Glutamatergic neuron (in vitro differentiated cells): Measurements from ENCODE around the gene CARD8. TPM values are rescaled to one million over a fixed set of nuclear protein-coding genes. Genes with fewer than 3 reads are reported as not detected.

Experiments
- DNase-seq: peaks from one replicate; pipeline ENCODE4 v3.0.0; 2022
- H3K27ac Mint-ChIP-seq: one replicate; pipeline ENCODE4 v1.8.0; 2020; ENCODE audit warnings: mild to moderate bottlenecking, mixed read lengths, inconsistent platforms; ENCODE audit not compliant: unreplicated experiment
- H3K27me3 Mint-ChIP-seq: one replicate; pipeline ENCODE4 v1.8.0; 2020; ENCODE audit warnings: mild to moderate bottlenecking, moderate library complexity, mixed read lengths, inconsistent platforms; ENCODE audit not compliant: unreplicated experiment
- H3K36me3 Mint-ChIP-seq: one replicate; pipeline ENCODE4 v1.8.0; 2020; ENCODE audit warnings: mild to moderate bottlenecking, mixed read lengths, inconsistent platforms; ENCODE audit not compliant: unreplicated experiment
- H3K4me1 Mint-ChIP-seq: one replicate; pipeline ENCODE4 v1.8.0; 2020; ENCODE audit warnings: mild to moderate bottlenecking, low read depth, mixed read lengths, inconsistent platforms; ENCODE audit not compliant: unreplicated experiment
- H3K4me3 Mint-ChIP-seq: one replicate; pipeline ENCODE4 v1.8.0; 2020; ENCODE audit warnings: mild to moderate bottlenecking, mixed read lengths, inconsistent platforms; ENCODE audit not compliant: unreplicated experiment
- H3K9me3 Mint-ChIP-seq: one replicate; pipeline ENCODE4 v1.8.0; 2020; ENCODE audit warnings: mild to moderate bottlenecking, moderate library complexity, mixed read lengths, inconsistent platforms; ENCODE audit not compliant: unreplicated experiment
- total RNA-seq: library from RNA; stranded (reverse); fragmentation: NEBNext Ultra II Directional; extraction: Animal tissue kit (Norgen Biotek cat#: 25700); gene quantifications from one replicate; pipeline ENCODE4 v1.2.1, GENCODE V29; 2021; ENCODE audit not compliant: unreplicated experiment
- TF ChIP-seq, protein P1 (sequence below): fragments of 200-600 bp; sonication (generic); IDR thresholded peaks from one replicate; pipeline ENCODE4 v1.5.0; 2021; ENCODE audit not compliant: partially characterized antibody, unreplicated experiment

CARD8 gene
- total RNA-seq, 1 donor from 2014 or later: 41.9 TPM

DNA sequence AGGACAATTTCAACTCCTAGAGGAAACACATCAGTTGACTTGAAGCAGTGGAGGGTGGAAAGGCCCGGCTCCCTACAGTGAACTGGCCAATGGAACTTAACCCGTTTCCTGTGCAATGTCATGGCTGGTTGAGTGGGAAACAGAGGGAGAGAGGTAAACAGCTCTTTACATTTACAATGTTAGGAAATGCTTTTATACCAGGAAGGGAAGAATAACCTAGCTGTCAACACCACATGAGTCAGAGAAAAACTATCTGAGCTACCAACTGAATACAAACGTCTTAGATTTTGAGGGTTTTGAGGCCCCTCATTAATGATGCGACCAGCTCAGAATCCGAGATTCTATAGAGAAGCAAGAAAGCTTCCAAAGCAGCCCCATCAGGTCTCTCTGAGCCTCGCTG, 36.7 kb downstream of the CARD8 start:
- H3K27ac Mint-ChIP-seq: no peak overlapping the region
- no peaks in the 10 kb centered on the region for H3K27me3 Mint-ChIP-seq

DNA sequence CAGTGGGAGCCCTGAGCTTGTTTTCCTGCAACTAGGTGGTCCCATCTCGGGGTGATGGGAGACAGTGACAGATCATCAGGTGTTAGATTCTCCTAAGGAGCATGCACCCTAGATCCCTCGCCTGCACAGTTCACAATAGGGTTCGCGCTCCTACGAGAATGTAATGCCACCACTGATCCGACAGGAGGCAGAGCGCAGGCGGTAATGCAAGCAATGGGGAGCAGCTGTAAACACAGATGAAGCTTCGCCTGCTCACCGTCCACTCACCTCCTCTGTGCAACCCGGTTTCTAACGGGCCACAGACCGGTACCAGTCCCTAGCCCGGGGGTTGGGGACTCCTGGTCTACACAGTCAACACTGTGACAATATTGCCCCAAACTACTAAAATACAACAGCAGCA, 38.8 kb downstream of the CARD8 start:
- TF ChIP-seq, protein P1, sequence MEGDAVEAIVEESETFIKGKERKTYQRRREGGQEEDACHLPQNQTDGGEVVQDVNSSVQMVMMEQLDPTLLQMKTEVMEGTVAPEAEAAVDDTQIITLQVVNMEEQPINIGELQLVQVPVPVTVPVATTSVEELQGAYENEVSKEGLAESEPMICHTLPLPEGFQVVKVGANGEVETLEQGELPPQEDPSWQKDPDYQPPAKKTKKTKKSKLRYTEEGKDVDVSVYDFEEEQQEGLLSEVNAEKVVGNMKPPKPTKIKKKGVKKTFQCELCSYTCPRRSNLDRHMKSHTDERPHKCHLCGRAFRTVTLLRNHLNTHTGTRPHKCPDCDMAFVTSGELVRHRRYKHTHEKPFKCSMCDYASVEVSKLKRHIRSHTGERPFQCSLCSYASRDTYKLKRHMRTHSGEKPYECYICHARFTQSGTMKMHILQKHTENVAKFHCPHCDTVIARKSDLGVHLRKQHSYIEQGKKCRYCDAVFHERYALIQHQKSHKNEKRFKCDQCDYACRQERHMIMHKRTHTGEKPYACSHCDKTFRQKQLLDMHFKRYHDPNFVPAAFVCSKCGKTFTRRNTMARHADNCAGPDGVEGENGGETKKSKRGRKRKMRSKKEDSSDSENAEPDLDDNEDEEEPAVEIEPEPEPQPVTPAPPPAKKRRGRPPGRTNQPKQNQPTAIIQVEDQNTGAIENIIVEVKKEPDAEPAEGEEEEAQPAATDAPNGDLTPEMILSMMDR: peak; percentile 42
- no peak overlapping the region for H3K27ac Mint-ChIP-seq
- H3K9me3 Mint-ChIP-seq: no peaks in the 10 kb centered on the region
- peaks cover 7% of the 10 kb centered on the region for H3K36me3 Mint-ChIP-seq
- peak; percentile 35 for DNase-seq
- H3K4me3 Mint-ChIP-seq: no peak overlapping the region
- no peaks in the 10 kb centered on the region for H3K27me3 Mint-ChIP-seq
- no peaks in the 10 kb centered on the region for H3K4me1 Mint-ChIP-seq

More for the DNA sequence above, 36.7 kb downstream of the CARD8 start:
- no peaks in the 10 kb centered on the region for H3K4me1 Mint-ChIP-seq
- TF ChIP-seq, protein P1: no peak
- no peak for DNase-seq
- H3K9me3 Mint-ChIP-seq: no peaks in the 10 kb centered on the region
- H3K4me3 Mint-ChIP-seq: no peak overlapping the region
- H3K36me3 Mint-ChIP-seq: peaks cover 7% of the 10 kb centered on the region

DNA sequence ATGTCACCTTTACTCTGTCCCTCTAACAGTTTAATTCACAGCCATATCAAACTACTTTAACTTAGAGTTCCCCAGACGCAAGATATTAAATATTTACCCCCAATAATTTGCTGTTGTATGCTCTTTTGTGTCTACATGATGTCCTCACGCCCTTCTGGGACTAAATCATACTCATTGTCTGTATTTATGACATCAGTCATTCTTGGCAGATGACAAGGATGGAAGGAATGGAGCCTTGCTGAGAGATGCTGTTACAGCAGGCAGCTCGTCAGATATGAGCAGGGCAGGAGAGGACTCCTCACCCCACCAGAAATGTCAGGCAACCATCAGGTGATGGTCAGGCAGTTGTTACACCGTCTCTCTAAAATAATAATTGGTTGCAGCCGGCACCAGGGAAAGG, 41.8 kb downstream of the CARD8 start:
- DNase-seq: no peak
- TF ChIP-seq, protein P1: no peak
- H3K4me1 Mint-ChIP-seq: no peaks in the 10 kb centered on the region
- H3K9me3 Mint-ChIP-seq: no peaks in the 10 kb centered on the region
- peaks cover 7% of the 10 kb centered on the region for H3K36me3 Mint-ChIP-seq
- no peak overlapping the region for H3K4me3 Mint-ChIP-seq
- H3K27ac Mint-ChIP-seq: no peak overlapping the region
- no peaks in the 10 kb centered on the region for H3K27me3 Mint-ChIP-seq

DNA sequence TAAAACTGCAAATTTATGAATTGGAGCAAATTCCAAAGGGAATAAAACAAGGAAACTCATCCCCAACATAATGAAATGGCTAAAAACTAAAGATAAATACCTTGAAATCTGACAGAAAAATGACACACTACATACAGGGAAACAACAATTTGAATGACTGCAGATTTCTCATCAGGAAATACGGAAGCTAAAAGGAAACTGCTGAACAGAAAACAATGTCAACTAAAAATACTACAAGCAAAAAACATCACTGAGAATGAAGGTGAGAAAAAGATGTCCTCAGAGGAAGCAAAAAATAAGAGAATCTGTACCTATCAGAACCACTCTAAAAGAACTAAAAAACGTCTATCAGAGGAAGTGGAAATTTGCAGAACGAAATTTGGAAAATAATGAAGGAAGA, 45.7 kb downstream of the CARD8 start:
- Mint-ChIP-seq H3K36me3 (peaks cover 2% of the 10 kb centered on the region), H3K9me3 (peaks cover 5% of the 10 kb centered on the region), H3K27me3 (no peaks in the 10 kb centered on the region), H3K4me3 (no peak overlapping the region), H3K27ac (no peak overlapping the region), H3K4me1 (no peaks in the 10 kb centered on the region)
- no peak for DNase-seq
- TF ChIP-seq, protein P1: no peak

DNA sequence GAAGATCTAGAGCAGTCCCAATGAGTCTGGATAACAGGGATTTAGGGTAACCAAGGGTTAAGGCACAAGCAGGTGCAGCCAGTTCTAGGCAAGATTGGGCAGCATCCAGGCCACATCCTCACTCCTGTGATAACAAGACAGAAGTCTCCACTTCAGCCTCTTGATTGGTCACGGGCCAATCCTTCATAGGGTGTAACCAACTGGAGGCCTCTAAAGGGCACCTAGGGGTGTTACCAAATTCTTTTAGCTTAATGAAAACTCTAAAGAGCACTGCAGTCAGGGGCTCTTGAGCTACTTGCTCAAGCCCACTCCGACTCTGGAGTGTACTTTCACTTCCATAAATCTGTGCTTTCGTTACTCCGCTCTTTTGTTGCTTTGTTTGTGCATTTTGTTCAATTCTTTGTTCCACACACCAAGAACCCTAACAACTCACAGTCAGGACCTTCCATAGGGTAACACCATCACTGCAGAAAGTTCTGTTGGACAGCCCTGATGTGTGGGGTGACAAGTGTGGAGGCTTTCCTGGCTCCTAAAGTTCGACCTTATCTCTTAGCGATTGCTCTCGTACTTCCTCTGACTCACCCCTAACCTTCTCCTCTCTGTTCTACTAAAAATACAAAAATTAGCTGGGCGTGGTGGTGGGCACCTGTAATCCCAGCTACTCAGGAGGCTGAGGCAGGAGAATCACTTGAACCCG, 49.2 kb downstream of the CARD8 start:
- Mint-ChIP-seq H3K27me3 (no peaks in the 10 kb centered on the region), H3K9me3 (peaks cover 5% of the 10 kb centered on the region), H3K27ac (no peak overlapping the region), H3K4me3 (no peak overlapping the region), H3K4me1 (no peaks in the 10 kb centered on the region), H3K36me3 (no peaks in the 10 kb centered on the region)
- TF ChIP-seq, protein P1: no peak
- no peak for DNase-seq
